Measurements from ENCODE around the gene MRRF.

Gene MRRF

GRCh38 chr9:122332083-122332482 lies 67.4 kb downstream of the MRRF start:
- no peak overlapping the region for H3K4me3 ChIP-seq (ENCODE audit: low read depth, low read length)
- TF ChIP-seq CTCF (IDR thresholded peaks at IDR 0.05; ENCODE audit: control insufficient read depth, extremely low read depth, insufficient read depth): no peak
- DNase-seq (ENCODE audit: low read depth): no peak

- DNase-seq (ENCODE audit: low read depth): no peak
- no peak for TF ChIP-seq CTCF (IDR thresholded peaks at IDR 0.05; ENCODE audit: control insufficient read depth, extremely low read depth, insufficient read depth)
- H3K4me3 ChIP-seq (ENCODE audit: low read depth, low read length): no peak overlapping the region
Measured at GRCh38 chr9:122332644-122333043, 68.0 kb downstream of the MRRF start.

- DNase-seq (ENCODE audit: low read depth): no peak
- no peak for TF ChIP-seq CTCF (IDR thresholded peaks at IDR 0.05; ENCODE audit: control insufficient read depth, extremely low read depth, insufficient read depth)
Measured at GRCh38 chr9:122333169-122333808, 68.6 kb downstream of the MRRF start.

GRCh38 chr9:122334916-122335315 lies 70.2 kb downstream of the MRRF start:
- no peak overlapping the region for H3K4me3 ChIP-seq (ENCODE audit: low read depth, low read length)
- DNase-seq (ENCODE audit: low read depth): no peak
- no peak for TF ChIP-seq CTCF (IDR thresholded peaks at IDR 0.05; ENCODE audit: control insufficient read depth, extremely low read depth, insufficient read depth)

More at GRCh38 chr9:122333169-122333808, 68.6 kb downstream of the MRRF start:
- no peak overlapping the region for H3K4me3 ChIP-seq (ENCODE audit: low read depth, low read length)

- no peak overlapping the region for H3K4me3 ChIP-seq (ENCODE audit: low read depth, low read length)
- no peak for TF ChIP-seq CTCF (IDR thresholded peaks at IDR 0.05; ENCODE audit: control insufficient read depth, extremely low read depth, insufficient read depth)
Measured at GRCh38 chr9:122336189-122336588, 71.5 kb downstream of the MRRF start.

GRCh38 chr9:122336866-122337555 lies 72.3 kb downstream of the MRRF start:
- no peak for DNase-seq (ENCODE audit: low read depth)
- H3K4me3 ChIP-seq (ENCODE audit: low read depth, low read length): no peak overlapping the region
- TF ChIP-seq CTCF (IDR thresholded peaks at IDR 0.05; ENCODE audit: control insufficient read depth, extremely low read depth, insufficient read depth): no peak

More at GRCh38 chr9:122336189-122336588, 71.5 kb downstream of the MRRF start:
- DNase-seq (ENCODE audit: low read depth): no peak

Data from LNCaP clone FGC (cell line).